Inferior parietal cortex (tissue), 1 donor: ENCODE measurements around the gene SAMHD1.
A peak's percentile ranks its signal among the peaks of the same experiment; 100 is the strongest.
"Not testable (repeated sequence)": the region's sequence is repeated elsewhere in the genome, so short reads cannot be mapped to it uniquely, and the experiment has no call there.

Experiments used
- DNase-seq: peaks from one replicate; pipeline ENCODE4 v3.0.0-alpha.2; 2016; ENCODE audit errors: extremely low spot score

SAMHD1 gene

GRCh38 chr20:36916199-36916598 is 35.3 kb downstream of the SAMHD1 start:
- no peak for DNase-seq

- no peak for DNase-seq
Measured at GRCh38 chr20:36908603-36909002, 42.9 kb downstream of the SAMHD1 start.

- not testable (repeated sequence) for DNase-seq
Measured at GRCh38 chr20:36906086-36906485, 45.4 kb downstream of the SAMHD1 start.

GRCh38 chr20:36905566-36905965 is 45.9 kb downstream of the SAMHD1 start:
- DNase-seq, result not testable (repeated sequence)

GRCh38 chr20:36904690-36905089 is 46.8 kb downstream of the SAMHD1 start:
- no peak for DNase-seq

- DNase-seq, result no peak
Measured at GRCh38 chr20:36895036-36895435, 56.5 kb downstream of the SAMHD1 start.

GRCh38 chr20:36893801-36894200 is 57.7 kb downstream of the SAMHD1 start:
- DNase-seq, result no peak

GRCh38 chr20:36891211-36891610 is 60.3 kb downstream of the SAMHD1 start:
- DNase-seq, result no peak

GRCh38 chr20:36890586-36890985 is 60.9 kb downstream of the SAMHD1 start:
- no peak for DNase-seq

GRCh38 chr20:36888880-36889516 is 62.5 kb downstream of the SAMHD1 start:
- DNase-seq, result no peak

- DNase-seq, result no peak
Measured at GRCh38 chr20:36887752-36888090, 63.8 kb downstream of the SAMHD1 start.

- DNase-seq, result peak; percentile 87
Measured at GRCh38 chr20:36886859-36887751, 64.4 kb downstream of the SAMHD1 start.

- no peak for DNase-seq
Measured at GRCh38 chr20:36885356-36885755, 66.2 kb downstream of the SAMHD1 start.

GRCh38 chr20:36883977-36884535 is 67.5 kb downstream of the SAMHD1 start:
- DNase-seq, result no peak

- no peak for DNase-seq
Measured at GRCh38 chr20:36881888-36882287, 69.6 kb downstream of the SAMHD1 start.

- no peak for DNase-seq
Measured at GRCh38 chr20:36881331-36881730, 70.2 kb downstream of the SAMHD1 start.

GRCh38 chr20:36880741-36881250 is 70.7 kb downstream of the SAMHD1 start:
- DNase-seq, result no peak

- no peak for DNase-seq
Measured at GRCh38 chr20:36878941-36879340, 72.6 kb downstream of the SAMHD1 start.

- DNase-seq, result no peak
Measured at GRCh38 chr20:36876473-36876833, 75.1 kb downstream of the SAMHD1 start.

GRCh38 chr20:36875702-36876472 is 75.6 kb downstream of the SAMHD1 start, which contains the start of gene TLDC2:
Gene TLDC2 (plus strand): TSS chr20:36876138. CDS start chr20:36876175, 37 bp downstream.
- DNase-seq, result no peak

- not testable (repeated sequence) for DNase-seq
Measured at GRCh38 chr20:36875093-36875492, 76.4 kb downstream of the SAMHD1 start.
